ENCODE measurements around the gene ALOX5. TPM values are rescaled to one million over a fixed set of nuclear protein-coding genes. Genes with fewer than 3 reads are reported as not detected.

ALOX5 gene
- total RNA-seq, 1 experiment from 2014 or later, result 6.1 TPM

GRCh38 chr10:45428611-45429510 is 54.8 kb downstream of the ALOX5 start:
- Histone ChIP-seq H3K4me2 (ENCODE audit: low read length) (no peak overlapping the region), H3K4me1 (ENCODE audit: control insufficient read depth in 1 of 2, insufficient read depth in 2 of 2, low read length in 2 of 2) (peaks cover 11 to 15% of the 10 kb centered on the region in 2 experiments), H3K9me3 (ENCODE audit: control insufficient read depth in 1 of 2, insufficient read depth in 1 of 2, low read depth in 1 of 2, low read length in 2 of 2) (no peaks in the 10 kb centered on the region), H3K27me3 (ENCODE audit: insufficient read depth, low read length) (no peaks in the 10 kb centered on the region), H3K36me3 (ENCODE audit: control insufficient read depth in 1 of 2, insufficient read depth in 2 of 2, low read length in 2 of 2) (no peaks in the 10 kb centered on the region), H4K20me1 (ENCODE audit: insufficient read depth) (no peaks in the 10 kb centered on the region), H3K27ac (ENCODE audit: low read depth, low read length) (no peak overlapping the region), H3K79me2 (ENCODE audit: insufficient read depth, low read length) (no peaks in the 10 kb centered on the region), H3K9me2 (ENCODE audit: insufficient read depth) (no peaks in the 10 kb centered on the region), H2AFZ (ENCODE audit: low read depth, low read length, poor library complexity, severe bottlenecking) (no peak overlapping the region), H3K9ac (ENCODE audit: low read length) (no peak overlapping the region), H3K4me3 (replicated peaks in 1 of 2; ENCODE audit: low read depth in 1 of 2, low read length in 2 of 2) (no peak overlapping the region)
- ATAC-seq (no peak), DNase-seq (ENCODE audit: low read depth, low spot score) (no peak)
- ChIA-PET POLR2A (no interaction called here), CTCF (no interaction called here), RAD21 (ENCODE audit: low non-redundant PET in 1 of 2, low total read pairs in 2 of 2, uncharacterized antibody in 2 of 2, unreplicated experiment in 2 of 2) (no interaction called here)
- no TSS peak for BruUV-seq (replicated peaks)
- no peak for TF ChIP-seq EZH2phosphoT487 (IDR thresholded peaks at IDR 0.05; ENCODE audit: borderline replicate concordance)
- TF ChIP-seq, protein P1, sequence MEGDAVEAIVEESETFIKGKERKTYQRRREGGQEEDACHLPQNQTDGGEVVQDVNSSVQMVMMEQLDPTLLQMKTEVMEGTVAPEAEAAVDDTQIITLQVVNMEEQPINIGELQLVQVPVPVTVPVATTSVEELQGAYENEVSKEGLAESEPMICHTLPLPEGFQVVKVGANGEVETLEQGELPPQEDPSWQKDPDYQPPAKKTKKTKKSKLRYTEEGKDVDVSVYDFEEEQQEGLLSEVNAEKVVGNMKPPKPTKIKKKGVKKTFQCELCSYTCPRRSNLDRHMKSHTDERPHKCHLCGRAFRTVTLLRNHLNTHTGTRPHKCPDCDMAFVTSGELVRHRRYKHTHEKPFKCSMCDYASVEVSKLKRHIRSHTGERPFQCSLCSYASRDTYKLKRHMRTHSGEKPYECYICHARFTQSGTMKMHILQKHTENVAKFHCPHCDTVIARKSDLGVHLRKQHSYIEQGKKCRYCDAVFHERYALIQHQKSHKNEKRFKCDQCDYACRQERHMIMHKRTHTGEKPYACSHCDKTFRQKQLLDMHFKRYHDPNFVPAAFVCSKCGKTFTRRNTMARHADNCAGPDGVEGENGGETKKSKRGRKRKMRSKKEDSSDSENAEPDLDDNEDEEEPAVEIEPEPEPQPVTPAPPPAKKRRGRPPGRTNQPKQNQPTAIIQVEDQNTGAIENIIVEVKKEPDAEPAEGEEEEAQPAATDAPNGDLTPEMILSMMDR (IDR thresholded peaks at IDR 0.05 in 2 of 3, conservative IDR thresholded peaks at IDR 0.05 in 1 of 3; ENCODE audit: borderline replicate concordance in 1 of 3, insufficient read depth in 1 of 3, low read depth in 2 of 3, low read length in 2 of 3), result no peak
- TF ChIP-seq ZFX (IDR thresholded peaks at IDR 0.05), result no peak
- no peak for TF ChIP-seq YY1 (IDR thresholded peaks at IDR 0.05; ENCODE audit: extremely low read depth, insufficient replicate concordance, low read depth, low read length)
- TF ChIP-seq, protein P2, sequence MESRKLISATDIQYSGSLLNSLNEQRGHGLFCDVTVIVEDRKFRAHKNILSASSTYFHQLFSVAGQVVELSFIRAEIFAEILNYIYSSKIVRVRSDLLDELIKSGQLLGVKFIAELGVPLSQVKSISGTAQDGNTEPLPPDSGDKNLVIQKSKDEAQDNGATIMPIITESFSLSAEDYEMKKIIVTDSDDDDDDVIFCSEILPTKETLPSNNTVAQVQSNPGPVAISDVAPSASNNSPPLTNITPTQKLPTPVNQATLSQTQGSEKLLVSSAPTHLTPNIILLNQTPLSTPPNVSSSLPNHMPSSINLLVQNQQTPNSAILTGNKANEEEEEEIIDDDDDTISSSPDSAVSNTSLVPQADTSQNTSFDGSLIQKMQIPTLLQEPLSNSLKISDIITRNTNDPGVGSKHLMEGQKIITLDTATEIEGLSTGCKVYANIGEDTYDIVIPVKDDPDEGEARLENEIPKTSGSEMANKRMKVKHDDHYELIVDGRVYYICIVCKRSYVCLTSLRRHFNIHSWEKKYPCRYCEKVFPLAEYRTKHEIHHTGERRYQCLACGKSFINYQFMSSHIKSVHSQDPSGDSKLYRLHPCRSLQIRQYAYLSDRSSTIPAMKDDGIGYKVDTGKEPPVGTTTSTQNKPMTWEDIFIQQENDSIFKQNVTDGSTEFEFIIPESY (IDR thresholded peaks at IDR 0.05; ENCODE audit: extremely low read depth, insufficient replicate concordance, low read length), result no peak
- TF ChIP-seq, protein P3, sequence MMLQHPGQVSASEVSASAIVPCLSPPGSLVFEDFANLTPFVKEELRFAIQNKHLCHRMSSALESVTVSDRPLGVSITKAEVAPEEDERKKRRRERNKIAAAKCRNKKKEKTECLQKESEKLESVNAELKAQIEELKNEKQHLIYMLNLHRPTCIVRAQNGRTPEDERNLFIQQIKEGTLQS (IDR thresholded peaks at IDR 0.05), result no peak
- no peak for TF ChIP-seq ELF1 (IDR thresholded peaks at IDR 0.05; ENCODE audit: borderline replicate concordance, low read depth)
- TF ChIP-seq SP1 (IDR thresholded peaks at IDR 0.05; ENCODE audit: low read depth), result no peak
- no peak for TF ChIP-seq JUND (IDR thresholded peaks at IDR 0.05)
- TF ChIP-seq EGR1 (IDR thresholded peaks at IDR 0.05; ENCODE audit: low read depth), result no peak
- TF ChIP-seq SIN3A (IDR thresholded peaks at IDR 0.05; ENCODE audit: low read depth), result no peak
- TF ChIP-seq POLR2A (IDR thresholded peaks at IDR 0.05; ENCODE audit: borderline replicate concordance, extremely low read depth, insufficient read depth, insufficient read length), result no peak
- TF ChIP-seq ZNF274 (IDR thresholded peaks at IDR 0.05; ENCODE audit: low read depth, low read length), result no peak
- TF ChIP-seq CEBPB (IDR thresholded peaks at IDR 0.05; ENCODE audit: low read depth), result no peak
- TF ChIP-seq, protein P4, sequence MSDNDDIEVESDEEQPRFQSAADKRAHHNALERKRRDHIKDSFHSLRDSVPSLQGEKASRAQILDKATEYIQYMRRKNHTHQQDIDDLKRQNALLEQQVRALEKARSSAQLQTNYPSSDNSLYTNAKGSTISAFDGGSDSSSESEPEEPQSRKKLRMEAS (IDR thresholded peaks at IDR 0.05), result no peak
- intact Hi-C loops (cut with micrococcal nuclease), result no loop called here

Measured in HCT116 (cell line).